Central memory CD4-positive, alpha-beta T cell (primary cell): ENCODE measurements around the gene FZD8.
A peak's percentile ranks its signal among the peaks of the same experiment; 100 is the strongest.
"Not testable (repeated sequence)": the region's sequence is repeated elsewhere in the genome, so short reads cannot be mapped to it uniquely, and the experiment has no call there.

Experiments used
- DNase-seq: peaks from one replicate; pipeline ENCODE4 v3.0.0; 2022
- total RNA-seq, 3 experiments: gene quantifications; one replicate each; lab custom pipeline; 2026; lab: John Stamatoyannopoulos, UW

FZD8 gene, protein sequence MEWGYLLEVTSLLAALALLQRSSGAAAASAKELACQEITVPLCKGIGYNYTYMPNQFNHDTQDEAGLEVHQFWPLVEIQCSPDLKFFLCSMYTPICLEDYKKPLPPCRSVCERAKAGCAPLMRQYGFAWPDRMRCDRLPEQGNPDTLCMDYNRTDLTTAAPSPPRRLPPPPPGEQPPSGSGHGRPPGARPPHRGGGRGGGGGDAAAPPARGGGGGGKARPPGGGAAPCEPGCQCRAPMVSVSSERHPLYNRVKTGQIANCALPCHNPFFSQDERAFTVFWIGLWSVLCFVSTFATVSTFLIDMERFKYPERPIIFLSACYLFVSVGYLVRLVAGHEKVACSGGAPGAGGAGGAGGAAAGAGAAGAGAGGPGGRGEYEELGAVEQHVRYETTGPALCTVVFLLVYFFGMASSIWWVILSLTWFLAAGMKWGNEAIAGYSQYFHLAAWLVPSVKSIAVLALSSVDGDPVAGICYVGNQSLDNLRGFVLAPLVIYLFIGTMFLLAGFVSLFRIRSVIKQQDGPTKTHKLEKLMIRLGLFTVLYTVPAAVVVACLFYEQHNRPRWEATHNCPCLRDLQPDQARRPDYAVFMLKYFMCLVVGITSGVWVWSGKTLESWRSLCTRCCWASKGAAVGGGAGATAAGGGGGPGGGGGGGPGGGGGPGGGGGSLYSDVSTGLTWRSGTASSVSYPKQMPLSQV
- total RNA-seq = 1.9 to 4.2 (median 2.8) reads per million in 3 experiments

GRCh38 chr10:35642035-35642792 is at the start of gene FZD8:
TSS of gene FZD8 (minus strand) at chr10:35642296. CDS start at chr10:35641429, 867 bp downstream.
- peak; percentile 71 for DNase-seq

DNA sequence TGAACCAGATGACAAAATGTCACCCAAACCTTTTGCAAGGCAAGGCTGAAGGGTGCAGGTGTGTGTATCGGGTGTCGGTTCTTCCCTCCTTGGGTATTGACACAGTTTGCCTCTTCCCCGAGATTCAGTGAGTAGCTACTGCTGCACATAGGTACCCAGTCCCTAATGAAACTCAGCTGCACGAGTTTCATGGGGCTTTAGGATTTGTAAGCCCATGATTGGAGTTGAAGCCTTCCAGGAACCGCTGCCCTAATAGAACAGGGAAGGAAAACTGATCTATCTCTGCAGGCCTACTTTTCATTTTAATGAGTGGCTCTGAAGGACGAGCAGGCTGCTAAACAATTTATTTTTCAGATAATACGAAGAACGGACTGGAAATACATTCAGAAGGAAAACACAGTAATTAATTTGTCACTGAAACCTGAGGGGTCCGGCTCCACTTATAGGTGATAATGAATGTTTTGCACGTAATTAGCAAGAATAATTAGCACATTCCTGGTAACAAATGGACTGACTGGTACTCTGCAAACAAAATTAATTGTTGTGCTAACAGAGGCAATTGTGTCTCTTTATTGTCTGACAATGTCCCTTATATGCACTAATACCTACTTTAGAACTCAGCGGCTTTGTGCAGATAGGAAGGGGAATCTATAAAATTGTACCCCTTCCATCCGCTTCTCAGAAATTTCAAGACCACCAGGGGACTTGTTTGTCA is 49.6 kb upstream of the FZD8 start:
- DNase-seq = no peak

GRCh38 chr10:35690534-35690933 is 48.4 kb upstream of the FZD8 start:
- no peak for DNase-seq

GRCh38 chr10:35685858-35686257 is 43.8 kb upstream of the FZD8 start:
- not testable (repeated sequence) for DNase-seq

GRCh38 chr10:35685402-35685801 is 43.3 kb upstream of the FZD8 start:
- DNase-seq = no peak

DNA sequence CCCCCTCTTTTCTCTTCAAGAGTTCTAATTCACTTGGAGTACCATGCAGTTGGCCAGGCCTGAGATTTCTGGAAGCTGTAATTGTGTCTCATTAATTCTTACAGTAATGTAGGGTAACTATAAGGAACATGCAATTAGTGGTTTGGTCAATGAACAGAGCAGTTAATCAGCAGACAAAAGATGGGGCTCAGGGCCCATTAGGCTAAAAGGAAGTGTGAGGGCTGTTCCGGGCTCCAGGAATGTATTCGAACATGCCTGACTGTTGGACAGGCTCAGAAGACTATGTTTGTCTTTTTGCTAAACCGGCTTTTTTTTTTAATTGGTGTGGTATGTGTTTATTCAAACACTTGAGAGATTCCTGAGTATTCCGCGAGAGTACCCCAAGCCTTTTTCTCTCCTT is 42.5 kb upstream of the FZD8 start:
- no peak for DNase-seq

GRCh38 chr10:35675846-35676245 is 33.8 kb upstream of the FZD8 start:
- DNase-seq = no peak

GRCh38 chr10:35674843-35675242 is 32.7 kb upstream of the FZD8 start:
- no peak for DNase-seq

DNA sequence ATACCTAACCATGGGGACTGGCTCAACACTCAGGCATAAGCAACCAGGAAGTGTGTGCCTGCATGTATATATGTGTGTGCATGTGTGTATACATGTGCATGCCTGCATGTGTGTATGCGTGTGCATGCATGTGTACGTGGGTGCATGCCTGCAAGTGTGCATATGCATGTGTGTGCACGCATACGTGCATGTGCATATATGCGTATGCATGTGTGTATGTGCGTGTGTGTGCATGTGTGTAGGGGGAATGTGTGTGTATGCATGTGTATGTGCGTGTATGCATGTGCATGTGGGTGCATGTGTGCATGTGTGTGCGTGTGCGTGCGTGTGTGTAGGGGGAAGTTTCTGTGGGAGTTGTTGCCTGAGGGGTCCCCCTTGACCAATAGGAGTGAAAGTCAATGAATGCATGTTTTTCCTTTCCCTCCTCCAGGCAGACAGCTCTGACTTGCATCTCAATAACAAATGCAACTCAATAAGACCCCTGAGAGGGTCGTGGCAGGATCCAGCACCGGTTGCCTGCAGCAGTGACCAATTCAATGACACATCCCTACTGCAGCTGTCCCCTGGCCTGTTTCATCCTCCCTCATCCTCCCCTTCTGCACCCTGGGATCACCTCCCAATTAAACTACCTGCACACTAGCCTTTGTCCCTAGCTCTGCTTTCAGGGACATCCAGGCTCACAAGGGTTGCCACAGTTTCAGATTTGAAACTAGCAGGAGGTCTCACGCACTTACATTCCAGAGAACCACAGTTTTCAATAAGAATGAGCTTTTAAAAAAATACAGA is 27.0 kb upstream of the FZD8 start:
- no peak for DNase-seq

DNA sequence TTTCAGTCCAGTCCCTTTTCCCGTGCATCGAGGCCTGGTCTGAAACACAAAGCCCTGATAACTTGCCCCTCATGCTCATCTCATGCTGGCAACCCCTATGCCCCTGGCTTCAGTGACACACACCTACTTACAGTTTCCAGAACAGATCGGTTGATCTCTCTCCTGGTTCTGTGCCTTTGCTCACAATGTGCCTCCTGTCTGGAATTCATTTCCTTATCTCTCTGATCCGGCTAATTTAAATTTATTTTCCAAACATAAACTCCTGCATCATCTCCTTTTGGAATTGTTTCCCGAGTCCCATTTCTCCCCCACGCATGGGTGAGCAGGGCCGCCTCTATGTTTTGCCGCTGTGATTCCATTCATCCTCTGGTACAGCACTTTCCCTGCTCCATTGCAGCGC is 25.9 kb upstream of the FZD8 start:
- no peak for DNase-seq

DNA sequence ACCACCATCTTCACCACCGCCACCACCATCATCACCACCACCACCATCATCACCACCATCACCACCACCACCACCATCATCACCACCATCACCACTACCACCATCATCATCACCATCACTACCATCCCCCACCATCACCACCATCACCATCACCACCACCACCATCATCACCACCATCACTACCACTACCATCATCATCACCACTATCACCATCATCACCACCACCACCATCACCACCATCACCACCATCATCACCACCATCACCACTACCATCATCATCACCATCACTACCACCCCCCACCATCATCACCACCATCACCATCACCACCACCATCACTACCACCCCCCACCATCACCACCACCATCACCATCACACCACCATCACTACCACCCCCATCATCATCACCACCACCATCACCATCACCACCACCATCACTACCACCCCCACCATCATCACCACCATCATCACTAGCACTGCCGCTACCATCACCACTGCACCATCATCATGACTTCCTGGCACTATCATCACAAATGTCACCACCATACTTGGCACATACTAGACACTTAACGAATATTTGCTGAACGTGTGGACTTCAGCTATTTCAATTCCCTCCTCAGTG is 25.3 kb upstream of the FZD8 start:
- no peak for DNase-seq

DNA sequence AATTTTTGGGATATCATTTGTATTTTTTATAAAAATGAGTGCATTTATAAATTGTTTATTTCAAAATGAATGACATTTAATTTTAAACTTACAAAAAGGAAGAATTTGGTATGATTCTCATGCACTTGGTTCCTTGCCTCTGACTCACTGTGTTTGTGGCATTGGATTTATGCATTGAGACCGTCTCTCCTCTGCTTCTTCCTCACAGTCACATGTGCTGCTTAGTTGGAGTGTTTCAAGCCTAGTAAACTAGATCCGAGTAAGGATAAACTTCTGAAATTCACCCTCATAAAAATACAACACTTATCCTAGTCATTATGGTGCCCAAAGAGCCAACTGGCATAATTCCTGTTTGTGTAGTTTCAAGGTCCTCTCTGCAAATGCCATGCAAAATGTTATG is 19.1 kb upstream of the FZD8 start:
- DNase-seq = no peak

DNA sequence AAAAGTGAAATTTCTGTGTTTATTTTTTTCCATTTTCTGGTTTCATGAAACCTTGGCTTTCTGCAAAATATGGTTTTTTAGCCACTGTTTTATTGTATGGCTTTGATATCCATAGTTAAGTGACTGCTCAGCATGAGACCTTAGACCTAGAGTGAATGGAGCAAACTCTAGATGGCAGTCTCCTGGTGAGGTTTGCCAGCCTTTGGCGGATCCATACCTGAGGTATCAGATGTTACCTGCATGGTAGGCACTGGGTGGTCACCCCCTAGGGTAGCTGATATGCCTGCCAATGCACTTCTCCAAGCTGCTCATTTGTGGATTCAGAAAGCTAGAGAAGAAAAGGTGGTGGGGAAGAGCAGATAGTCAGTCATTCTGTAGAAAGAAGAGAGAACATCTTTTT is 17.4 kb upstream of the FZD8 start:
- no peak for DNase-seq

GRCh38 chr10:35657621-35658020 is 15.5 kb upstream of the FZD8 start:
- no peak for DNase-seq

- no peak for DNase-seq
Measured at GRCh38 chr10:35652824-35653223, 10.7 kb upstream of the FZD8 start.

- no peak for DNase-seq
Measured at GRCh38 chr10:35650894-35651293, 8.8 kb upstream of the FZD8 start.

DNA sequence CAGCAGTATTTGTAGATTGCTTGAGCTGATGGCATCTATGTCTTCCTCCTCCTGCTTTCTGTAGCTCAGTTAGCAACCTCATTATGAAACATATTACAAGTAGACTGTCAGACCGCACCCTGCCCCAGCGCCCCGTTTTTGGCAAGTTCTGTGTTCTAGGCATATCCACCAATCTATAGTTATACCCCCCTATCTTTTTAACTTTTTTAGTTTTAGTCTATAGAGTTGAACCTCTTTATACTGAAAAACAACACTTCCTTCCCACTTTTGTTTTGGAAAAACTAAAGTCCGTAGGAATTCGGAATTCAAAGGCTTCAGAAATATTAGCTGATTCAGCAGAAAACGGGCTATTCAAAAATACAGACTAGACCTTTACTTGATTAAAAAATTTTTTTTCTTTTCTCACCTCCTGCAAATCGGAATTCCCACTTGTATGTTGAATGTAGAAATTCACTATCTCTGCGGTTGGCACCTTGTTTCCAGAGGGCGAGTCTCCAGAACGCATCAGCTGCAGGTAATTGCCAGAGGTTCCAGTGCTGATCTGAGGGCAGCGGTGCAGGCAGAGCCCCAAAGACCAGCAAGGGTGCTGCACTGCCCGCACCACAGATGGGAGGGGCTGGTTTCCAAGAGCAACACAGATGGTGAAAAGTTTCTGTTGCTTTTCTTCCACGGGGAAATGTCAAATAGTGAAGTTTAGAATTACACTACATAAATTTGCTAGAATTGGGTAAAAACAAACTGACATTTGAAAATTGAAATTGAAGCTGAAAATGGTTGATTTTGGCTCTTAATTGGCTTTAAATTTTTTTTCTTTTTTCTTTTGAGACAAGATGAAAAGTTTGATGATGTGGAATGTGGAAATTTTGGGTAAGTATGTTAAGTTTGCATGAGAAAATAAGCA is 2.2 kb upstream of the FZD8 start:
- DNase-seq = no peak

- no peak for DNase-seq
Measured at GRCh38 chr10:35643151-35644049, 1.3 kb upstream of the FZD8 start.

- no peak for DNase-seq
Measured at GRCh38 chr10:35642793-35643114, 658 bp upstream of the FZD8 start.

DNA sequence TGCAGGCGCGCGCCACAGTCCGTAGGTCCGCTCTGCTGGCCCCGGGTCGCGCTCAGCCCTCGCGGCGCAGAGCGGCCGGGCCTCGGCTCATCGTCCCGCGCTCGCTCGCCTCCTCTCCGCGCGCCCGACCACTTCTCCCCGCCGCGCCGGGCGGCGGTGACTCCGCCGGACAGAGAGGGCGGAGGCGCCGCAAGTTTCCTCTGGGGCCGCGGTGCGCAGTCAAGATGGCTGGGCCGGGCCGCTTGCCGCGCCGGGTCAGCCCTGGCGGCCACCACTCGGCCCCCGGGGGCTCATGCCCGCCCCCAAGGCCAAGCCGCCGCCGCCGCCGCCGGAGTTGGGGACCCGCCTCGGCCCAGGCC is 441 bp downstream of the FZD8 start:
- no peak for DNase-seq
